Measurements from ENCODE around the gene ZNG1F.
"Not testable (repeated sequence)": the region's sequence is repeated elsewhere in the genome, so short reads cannot be mapped to it uniquely, and the experiment has no call there.

GRCh38 chr9:41189217-41189616 lies at the start of gene ZNG1F:
- TF ChIP-seq EZH2phosphoT487 (IDR thresholded peaks at IDR 0.05; ENCODE audit: low read depth); CTCF (IDR thresholded peaks at IDR 0.05; ENCODE audit: low read depth, low read length): not testable (repeated sequence)
